HG03565 (cell line): ENCODE measurements around the gene VILL.
"Not testable (repeated sequence)": the region's sequence is repeated elsewhere in the genome, so short reads cannot be mapped to it uniquely, and the experiment has no call there.

Source experiments
- ATAC-seq: cut with Tn5 transposase; IDR thresholded peaks from one replicate; pipeline ENCODE4 v1.9.1; 2021; ENCODE audit warnings: mild to moderate bottlenecking, moderate library complexity; ENCODE audit not compliant: unreplicated experiment

VILL gene

DNA sequence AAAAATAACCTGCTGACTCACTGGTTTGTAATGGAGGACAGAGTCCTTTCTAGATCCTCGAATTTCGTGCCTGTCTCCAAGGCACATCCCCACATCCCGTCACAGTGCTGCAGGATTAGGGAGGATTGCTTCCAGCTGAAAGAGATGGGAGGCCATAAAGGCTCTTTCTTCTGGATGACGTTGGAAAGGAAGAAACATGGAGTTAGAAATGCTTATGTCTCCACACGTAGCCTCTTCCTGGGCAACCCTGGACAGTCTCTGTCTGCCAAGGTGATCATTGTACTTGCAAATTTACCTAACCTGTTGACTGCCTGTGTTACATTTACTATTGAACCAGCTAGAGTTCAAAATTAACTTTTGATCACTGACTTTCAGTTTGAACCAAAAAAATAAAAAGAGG is 27.6 kb upstream of the VILL start:
- no peak for ATAC-seq

DNA sequence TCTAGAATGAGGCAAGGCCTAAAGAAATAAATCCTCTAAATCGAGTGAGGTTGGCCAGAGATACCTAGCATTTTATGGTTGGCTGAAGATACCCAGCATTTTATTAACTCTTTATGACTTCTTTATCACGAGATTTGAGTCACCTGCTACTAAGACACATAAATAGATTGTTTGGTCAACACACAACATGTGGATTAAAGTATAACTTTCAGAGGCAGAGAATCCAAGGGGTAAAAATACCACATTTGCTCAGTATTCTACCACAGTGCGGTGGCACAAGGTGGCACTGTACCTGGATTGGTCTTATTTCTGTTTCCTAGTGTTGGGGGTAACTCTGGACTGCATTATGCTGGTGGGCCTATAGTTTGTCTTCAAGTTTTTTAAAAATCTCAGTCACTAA is 27.0 kb upstream of the VILL start:
- no peak for ATAC-seq

DNA sequence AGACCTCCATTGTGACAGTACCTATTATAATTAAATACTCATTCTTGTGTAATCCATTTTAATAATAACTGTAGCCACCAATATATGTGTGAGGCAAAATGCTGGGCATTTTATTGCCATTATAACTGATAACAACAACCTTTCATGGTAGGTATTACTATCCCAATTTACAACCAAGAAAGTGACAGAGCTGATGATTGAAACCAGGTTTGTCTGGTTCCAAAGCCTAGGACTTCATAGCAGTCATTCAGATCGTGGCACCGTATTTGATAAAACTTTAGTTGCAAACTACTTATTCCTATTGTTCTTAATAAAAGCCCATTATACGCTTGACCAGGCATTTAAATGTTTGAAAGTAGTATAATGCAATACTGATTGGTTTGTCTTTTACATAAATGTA is 26.4 kb upstream of the VILL start:
- ATAC-seq: no peak

DNA sequence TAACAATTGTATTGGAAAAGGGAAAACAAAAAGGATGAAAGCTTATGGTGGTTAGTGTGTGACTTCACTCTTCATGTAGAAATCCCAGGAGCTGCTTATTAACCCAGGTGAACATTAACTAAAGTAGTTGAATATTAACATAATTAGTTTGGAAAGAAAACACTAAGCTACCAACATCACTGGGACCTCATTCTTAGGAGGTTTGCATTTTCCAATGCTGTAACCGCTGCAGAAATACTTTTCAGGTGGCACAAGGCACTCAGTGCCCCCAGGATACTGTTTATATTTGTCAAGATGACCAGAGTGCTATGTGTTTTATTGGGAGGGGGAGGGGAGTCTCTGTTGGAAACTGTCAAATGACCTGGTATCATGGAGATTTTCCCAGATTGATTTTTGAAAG is 25.9 kb upstream of the VILL start:
- ATAC-seq: no peak

DNA sequence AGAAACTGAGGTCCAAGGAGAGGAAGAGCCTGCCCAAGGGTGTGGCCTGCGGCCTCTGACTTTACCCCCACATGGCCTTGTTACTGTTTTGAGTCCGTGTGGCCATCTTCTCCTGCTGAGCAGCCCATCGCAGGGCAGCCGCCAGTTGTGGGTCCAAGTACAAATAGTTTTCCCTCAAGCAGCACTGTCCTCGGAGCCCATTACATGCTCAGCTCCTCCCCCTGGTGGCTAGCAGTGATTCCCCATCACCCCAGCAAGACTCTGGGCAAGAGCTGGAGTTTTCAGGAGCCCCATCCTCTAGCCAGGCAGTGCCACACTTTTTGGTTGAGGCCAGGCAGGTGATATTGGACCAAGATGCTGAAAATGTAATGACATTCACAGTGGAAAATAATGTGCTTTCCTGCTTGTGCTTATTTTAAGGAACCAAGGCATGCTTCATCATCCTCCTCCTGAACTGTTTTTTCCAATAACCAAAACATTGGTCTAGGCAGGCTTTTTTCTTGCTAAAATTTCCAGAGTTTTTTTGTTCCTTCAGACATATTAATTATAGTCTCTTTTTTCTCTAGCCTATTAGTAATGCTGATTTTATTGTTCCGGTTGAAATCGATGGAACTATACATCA is 23.2 kb upstream of the VILL start:
- no peak for ATAC-seq

DNA sequence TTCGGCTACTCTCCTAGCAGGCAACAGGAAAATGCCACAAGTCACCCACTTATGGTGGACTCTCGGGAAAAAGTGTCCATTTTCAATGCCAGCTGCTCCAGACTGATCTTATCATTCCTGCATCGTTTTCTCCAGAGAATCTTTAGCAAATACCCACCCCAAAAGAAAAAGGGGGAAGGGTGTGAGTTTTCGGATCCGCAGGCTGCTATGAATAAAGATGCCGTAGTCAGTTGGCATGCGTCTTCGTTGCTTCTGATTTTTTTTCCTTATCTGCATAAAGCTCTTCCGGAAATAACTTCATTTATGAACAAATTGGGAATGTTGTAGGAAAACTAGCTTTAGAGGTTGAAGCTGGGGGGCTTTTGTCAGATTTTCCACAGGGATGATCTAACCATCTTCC is 22.4 kb upstream of the VILL start:
- ATAC-seq: no peak

DNA sequence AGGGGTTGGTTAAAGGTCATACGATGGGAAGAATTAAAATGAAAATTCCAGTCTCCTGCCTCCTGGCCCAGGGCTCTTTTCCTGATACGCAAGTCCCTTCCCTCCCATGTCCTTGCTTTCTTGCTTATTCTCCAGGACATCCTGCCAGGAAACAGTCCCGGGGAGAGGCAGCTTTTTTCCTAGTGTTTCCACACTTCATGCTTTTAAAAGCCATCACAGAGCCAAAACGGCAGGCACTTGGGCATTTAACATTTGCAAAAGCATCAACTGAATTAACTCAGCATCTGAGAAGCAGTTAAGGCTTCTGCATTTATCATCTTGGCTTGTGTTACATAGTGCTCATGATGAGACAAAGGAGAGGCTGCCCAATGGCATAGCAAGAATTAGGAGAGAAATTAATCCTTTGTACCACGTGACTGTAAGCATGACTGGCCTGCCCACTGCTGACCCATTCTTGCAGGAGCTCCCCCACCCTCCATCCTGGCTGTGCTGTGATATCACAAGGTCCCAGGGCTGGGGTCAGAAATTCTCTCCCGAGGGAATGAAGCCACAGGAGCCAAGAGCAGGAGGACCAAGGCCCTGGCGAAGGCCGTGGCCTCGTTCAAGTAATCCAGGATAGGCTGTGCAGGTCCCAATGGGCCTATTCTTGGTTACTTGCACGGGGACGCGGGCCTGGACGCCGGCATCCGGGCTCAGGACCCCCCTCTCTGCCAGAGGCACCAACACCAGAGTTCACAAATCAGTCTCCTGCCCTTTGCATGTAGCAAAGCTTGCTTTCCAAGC is 21.6 kb upstream of the VILL start:
- no peak for ATAC-seq

DNA sequence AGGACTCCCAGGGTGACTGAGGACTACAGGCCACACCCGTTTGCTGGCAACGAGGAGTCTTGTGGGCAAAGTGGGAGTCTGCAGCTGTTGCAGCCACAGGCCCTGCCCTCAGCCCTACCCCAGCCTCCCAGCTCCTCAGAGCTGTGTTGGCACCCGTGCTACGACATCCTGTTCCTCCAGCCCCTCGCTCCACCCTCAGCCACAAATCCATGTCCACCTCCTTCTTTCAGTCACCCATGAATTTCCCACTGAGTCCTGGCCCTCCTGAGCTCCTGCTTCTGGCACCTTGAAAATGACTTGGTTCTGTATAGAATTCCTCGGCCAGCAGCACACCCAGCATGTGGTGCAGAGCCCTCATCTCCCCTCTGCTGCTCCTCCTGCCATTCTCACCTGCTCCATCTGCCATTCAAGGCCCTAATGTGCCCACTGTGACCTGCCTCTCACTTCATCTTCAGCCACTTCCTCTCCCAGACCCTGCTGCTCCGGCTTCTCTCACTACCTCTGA is 20.9 kb upstream of the VILL start:
- no peak for ATAC-seq

DNA sequence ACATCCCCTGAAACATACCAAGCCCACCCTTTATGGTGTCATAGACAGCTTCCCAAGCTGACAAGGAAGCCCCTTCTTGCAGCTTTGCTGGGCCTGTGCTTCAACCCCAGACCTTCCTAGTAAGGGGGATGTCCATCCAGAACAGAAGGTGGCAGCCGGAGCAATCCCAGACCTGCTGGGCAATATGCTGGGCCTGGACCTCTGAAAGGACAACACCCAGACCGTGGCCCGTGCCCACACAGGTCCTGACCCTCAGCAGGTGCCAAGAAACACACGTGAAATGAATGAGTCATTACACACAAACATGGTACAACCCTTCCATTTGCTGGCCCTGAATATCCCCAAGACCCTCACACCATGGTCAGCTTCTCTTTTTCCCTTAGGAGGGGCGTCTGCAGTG is 19.8 kb upstream of the VILL start:
- no peak for ATAC-seq

DNA sequence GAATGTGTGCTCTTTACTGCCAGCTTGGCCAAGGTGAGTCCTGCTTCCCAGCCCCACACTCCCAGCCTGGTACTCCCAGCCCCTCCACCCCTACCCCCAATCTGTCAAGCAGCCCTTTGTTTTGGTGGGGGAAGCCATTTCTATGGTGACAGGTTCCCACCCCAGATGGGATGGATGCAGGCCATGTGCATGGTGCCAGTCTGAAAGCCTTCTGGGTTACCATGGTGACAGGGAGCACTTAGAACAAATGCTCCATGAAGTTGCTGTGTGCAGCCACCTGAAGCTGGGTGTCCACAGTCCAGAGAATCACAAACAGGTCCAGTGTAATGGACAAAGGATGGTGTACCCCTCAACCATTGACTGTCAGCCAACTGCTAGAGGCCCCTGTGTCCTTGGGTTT is 19.1 kb upstream of the VILL start:
- no peak for ATAC-seq

DNA sequence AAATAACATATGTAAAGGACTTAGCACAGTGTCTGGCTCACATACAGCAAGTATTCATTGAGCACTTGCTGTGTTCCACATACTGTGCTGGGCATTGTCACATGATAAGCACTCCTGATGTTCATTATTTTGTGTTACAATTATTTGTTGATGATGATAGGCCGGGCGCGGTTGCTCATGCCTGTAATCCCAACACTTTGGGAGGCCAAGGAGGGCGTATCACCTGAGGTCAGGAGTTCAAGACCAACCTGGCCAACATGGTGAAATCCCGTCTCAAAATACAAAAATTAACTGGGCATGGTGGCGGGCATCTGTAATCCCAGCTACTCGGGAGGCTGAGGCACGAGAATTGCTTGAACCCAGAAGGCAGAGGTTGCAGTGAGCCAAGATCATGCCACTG is 18.5 kb upstream of the VILL start:
- not testable (repeated sequence) for ATAC-seq

DNA sequence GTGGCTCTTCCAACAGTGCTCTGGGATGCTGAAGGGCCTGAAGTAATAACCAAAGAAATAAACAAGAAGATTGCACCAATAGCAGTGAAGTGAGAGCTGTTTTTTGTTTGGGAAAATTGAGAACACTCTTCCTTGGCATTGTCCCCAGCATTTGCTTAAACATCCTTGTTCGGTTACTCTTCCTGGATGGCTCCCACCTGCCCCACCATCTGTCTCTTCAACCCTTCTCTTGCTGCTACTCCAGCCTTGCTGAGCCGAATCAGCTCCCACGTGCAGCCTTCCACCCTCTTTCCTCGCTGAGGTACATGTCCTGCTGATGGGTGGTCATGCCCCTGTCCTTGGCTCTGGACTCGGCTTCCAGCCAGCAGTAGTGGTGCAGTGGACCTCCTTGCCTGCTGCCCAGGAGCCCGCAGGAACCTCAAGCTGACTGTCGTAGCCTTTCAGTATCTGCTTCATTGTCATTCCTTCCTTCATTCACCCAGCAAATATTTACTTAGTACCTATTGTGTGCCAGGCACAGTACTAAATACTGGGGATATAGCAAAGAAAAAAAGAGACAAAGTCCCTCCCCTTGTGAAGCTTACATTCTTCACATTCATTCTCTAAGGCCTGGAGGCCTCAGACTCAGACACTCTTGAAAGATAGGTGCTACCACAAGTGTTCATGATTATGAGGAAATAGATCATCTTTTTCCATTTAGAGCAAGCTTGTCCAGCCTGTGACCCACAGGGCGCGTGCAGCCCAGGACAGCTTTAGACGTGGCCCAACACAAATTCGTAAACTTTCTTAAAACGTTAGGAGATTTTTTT is 17.1 kb upstream of the VILL start:
- ATAC-seq: no peak

DNA sequence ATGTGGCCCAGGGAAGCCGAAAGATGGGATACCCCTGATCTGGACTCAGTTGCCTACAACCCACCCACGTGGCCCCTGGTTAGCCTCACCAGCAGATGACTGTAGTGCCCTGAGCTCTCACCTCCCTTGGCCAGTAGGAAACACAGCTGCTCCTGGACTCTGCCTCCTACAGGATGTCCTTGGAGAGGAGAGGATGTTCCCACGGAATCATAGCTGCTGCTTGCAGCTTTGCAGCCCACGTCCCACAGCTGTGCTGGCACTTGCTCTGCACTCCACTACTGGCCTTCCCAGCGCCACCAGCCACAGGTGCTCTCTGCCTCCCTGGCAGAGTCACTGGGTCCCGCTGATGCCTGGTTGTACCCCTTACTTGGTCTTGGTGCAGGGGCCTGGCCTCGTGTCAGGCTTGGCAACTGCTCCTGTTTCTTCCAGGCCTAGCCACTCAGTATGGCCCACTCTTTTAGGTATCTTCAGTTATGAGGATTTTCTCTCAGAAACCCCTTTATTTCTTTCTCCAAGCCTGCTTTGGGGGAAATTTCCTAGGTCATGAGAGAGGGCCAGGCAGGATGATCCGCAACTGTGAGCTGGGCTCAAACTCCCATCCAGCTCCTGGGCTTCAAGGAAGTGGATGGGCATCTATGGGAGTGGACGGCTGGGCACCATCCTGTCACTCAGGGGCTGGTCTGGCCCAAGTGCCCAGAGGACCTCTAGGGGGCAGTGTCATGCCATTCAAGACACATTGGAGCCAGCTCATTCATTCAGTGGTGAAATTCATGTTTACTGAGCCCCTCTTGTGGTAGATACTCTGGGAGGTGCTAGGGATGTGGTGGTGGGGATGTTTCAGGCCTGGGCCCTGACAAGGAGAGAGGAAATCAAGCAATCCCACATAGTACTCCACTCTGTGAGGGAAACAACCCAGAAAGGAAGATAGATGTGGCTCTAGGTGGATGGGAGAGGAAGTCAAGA is 16.2 kb upstream of the VILL start:
- no peak for ATAC-seq

DNA sequence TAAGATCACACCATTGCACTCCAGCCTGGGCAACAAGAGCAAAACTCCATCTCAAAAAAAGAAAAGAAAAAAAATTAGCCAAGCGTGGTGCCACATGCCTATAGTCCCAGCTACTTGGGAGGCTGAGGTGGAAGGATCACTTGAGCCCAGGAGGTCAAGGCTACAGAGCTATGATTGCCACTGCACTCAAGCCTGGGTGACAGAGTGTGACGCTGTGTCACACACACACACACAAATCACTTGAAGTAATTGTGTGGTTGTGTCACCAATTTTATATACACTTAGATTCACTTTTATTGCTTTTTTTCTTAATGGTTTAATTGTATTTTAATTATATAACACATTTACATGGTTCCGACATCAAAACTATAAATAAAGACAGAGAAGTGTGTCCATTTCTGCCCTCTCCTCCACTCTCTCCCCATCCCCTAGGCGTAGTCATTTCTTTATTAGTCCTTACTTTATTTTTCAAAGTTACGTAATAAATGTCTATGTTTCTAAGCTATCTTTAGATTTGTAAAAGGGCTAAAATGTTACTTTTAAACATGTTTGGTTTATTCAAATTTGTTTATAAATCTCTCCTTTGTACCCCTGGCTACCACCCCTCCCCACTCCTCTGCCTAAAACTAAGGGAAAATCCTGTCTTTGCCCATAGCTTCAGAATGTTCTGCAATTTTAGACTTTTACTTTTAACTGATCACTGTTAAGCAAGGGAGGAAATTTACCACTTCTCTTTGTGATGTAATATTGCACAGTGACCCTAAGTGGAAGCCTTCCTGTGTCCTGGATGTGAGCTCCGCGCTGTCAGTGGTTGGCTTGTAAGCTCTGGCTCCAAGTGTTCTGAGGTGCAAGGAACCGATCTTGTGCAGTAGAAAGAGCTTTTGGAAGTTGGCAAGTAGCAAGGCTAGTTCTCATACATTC is 10.8 kb upstream of the VILL start:
- no peak for ATAC-seq

DNA sequence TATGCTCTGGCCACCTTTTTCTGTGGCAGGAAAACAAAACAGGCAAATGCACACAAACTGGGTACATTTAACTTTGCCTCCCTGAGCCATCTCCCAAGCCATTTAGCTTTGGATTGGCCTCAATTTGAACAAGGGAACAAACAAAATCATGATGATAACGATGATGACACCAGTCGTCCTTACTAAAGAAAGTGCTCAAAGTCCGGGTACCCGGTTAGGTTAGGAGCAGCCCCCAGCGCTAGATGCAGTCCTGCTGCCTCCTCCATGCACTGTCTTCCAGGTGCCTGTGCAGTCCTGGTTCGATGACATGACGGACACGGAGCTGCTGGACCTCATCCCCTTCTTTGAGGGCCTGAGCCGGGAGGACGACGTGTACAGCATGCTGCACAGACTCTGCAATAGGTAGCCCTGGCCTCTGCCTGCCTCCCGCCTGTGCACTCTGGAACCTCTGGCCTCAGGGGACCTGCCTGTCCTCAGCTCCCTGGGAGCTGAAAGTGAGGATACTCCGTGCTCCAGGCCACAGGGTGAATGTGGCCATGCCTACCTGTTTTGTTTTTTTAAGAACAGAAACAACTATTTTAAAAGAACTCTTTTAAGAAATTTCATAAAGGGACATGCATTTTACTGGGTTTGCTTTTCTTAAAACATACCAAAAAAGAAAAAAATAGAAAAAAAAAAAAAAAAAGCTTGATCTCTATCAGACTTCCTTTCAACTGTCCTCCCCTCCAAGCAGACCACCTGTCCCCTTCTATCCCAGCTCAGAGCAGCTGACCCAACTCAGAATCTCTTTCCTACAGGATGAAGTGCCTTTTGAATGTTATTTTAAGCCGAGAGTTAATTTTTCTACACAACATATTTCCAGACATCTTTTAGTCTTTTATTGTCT is 9.9 kb upstream of the VILL start:
- ATAC-seq: no peak

DNA sequence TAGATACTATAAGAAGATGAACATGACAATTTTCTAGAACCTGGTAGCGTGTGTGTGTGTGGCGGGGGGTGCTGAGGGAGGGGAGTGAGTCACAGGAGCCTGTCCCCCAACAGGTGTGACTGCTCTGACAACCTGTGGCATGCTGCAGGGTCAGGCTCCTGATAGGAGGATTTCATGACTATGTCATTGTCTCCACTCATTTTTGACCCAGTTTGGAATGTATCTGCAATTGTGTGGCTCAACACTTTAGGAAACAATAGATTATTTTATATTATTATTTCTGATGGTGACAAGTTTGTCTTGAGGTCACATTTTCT is 9.3 kb upstream of the VILL start:
- no peak for ATAC-seq

DNA sequence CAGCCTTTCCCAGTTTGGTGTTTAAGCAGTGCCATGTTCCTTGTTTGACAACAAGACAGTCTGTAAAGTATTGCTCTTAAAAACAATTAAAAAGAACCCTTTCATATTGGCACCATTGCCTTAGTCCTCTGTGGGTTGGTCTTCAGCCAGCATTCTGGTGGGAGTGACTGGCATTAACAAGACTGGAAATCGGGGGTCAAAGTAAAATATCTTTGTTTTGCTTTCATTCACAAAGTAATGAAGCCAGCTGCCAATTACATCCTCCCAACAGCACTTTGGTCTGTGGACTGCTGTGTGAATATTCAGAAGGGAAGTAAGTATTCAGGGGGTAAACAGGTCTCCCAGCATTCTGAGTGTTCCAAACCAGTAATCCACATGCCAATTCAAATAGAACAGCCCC is 8.3 kb upstream of the VILL start:
- ATAC-seq: no peak

DNA sequence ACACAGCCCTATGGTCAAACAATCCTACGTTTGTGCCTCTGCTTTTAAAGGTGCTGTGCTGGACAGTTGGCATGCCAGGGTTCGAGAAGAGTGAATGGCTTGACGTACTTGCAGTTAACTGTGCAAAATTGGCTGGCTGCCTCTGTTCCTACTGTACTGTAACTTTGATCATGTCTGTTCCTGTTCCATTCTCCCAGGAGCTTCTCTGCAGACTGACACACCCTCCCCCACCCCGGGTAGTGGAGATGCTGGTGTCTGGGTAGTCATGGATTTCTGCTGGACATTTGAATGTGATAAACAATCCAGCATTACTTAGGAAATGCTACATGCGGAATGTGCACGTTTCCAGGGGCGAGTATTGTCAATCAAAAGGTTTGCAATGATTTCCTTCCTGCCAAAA is 6.5 kb upstream of the VILL start:
- no peak for ATAC-seq

DNA sequence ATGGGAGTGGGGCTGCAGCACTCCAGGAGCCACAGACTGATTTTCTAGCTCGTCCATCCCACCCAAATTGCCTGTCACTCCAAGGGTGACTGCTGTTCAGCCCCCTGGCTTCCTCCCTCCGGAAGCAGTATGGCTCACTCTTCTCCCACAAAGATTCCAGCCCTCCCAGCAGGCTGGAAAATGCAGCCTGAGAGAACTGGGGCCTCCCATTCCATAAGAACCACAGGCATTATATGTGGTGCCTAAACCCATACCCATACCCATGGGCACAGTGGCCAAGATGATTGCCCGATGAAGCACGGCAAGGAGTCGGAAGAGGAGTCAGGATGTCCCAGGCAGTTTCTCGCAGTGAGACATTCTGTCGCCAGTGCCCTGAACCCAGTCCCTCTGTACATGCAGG is 6.0 kb upstream of the VILL start:
- ATAC-seq: no peak
